PC-3 (cell line): ENCODE data around the gene HHIPL1.

Experiments
- EZH2 ChIP-seq: fragments of 300-600 bp; sonication (generic); IDR thresholded peaks from one replicate; pipeline ENCODE4 v1.6.1; 2017; ENCODE audit warnings: antibody characterized with exemption, mild to moderate bottlenecking, low read length; ENCODE audit not compliant: unreplicated experiment
- EZH2phosphoT487 ChIP-seq: fragments of 300-600 bp; sonication (generic); IDR thresholded peaks from 2 replicates; pipeline ENCODE4 v1.6.1; 2018; ENCODE audit warnings: mild to moderate bottlenecking, antibody characterized with exemption, low read length, borderline replicate concordance
- TF ChIP-seq, protein P1 (sequence below): fragments of 300-600 bp; sonication (generic); conservative IDR thresholded peaks from 2 replicates; pipeline ENCODE4 v1.5.1; 2017; ENCODE audit warnings: antibody characterized with exemption, low read depth, mild to moderate bottlenecking, low read length

DNA sequence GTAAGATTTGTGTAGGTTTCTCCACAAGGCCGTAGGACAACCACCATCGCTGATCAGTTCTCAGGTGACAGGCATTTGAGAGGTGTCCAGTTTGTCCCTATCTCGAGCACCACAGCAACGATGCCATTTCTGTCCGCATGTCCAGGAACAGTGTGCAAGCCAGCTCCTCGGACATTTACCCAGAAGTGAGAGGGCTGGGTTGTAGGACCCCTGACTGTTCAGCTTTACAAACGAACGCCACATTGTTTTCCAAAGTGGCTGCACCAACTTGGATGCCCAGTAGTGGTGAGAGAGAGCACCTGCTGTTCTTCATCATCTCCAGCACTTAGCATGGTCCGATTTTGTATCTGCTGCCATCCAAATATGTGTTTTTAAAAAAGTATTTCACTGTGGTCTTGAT is 77.8 kb downstream of the HHIPL1 start:
- TF ChIP-seq, protein P1, sequence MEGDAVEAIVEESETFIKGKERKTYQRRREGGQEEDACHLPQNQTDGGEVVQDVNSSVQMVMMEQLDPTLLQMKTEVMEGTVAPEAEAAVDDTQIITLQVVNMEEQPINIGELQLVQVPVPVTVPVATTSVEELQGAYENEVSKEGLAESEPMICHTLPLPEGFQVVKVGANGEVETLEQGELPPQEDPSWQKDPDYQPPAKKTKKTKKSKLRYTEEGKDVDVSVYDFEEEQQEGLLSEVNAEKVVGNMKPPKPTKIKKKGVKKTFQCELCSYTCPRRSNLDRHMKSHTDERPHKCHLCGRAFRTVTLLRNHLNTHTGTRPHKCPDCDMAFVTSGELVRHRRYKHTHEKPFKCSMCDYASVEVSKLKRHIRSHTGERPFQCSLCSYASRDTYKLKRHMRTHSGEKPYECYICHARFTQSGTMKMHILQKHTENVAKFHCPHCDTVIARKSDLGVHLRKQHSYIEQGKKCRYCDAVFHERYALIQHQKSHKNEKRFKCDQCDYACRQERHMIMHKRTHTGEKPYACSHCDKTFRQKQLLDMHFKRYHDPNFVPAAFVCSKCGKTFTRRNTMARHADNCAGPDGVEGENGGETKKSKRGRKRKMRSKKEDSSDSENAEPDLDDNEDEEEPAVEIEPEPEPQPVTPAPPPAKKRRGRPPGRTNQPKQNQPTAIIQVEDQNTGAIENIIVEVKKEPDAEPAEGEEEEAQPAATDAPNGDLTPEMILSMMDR = no peak
- TF ChIP-seq EZH2phosphoT487 = no peak
- no peak for TF ChIP-seq EZH2
